ENCODE measurements around the gene CABLES1.

DNA sequence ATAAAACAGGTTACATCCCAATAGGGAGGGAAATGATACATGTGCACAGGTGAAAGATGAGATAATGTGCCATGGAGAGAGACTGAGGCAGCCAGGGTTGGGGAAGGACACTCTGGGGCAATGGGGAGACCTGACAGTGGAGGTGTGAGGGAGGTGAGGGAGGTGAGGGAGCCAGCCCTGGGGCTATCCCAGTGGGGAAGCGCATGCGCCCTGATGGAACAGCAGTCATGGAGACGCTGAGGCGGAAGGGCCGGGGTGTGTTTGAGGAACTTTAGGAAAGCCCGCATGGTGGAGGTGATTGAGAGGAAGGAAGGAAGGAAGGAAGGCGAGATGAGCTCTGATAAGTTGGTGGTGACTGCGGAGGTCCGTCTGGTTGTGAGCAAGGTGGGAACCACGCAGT is 66.5 kb downstream of the CABLES1 start:
- TF ChIP-seq CTCF (IDR thresholded peaks at IDR 0.05 in 4 of 5, conservative IDR thresholded peaks at IDR 0.05 in 1 of 5) (no peak), POLR2A (IDR thresholded peaks at IDR 0.05) (no peak)
